ENCODE data around the gene DEK. TPM values are rescaled to one million over a fixed set of nuclear protein-coding genes. Genes with fewer than 3 reads are reported as not detected.
A peak's percentile ranks its signal among the peaks of the same experiment; 100 is the strongest.

The DEK gene
- total and polyA plus RNA-seq, 2 of the 13 experiments (the other 11 are each of a cell fraction or from before 2014, with no cell fraction given): 53.2 to 276 TPM

GRCh38 chr6:18262702-18263417, 1.5 kb downstream of the DEK start (continued):
- TF ChIP-seq CSRNP1 (CRISPR knock-in tag; IDR thresholded peaks at IDR 0.05): no peak
- no peak for TF ChIP-seq ZNF781 (CRISPR knock-in tag; IDR thresholded peaks at IDR 0.05; ENCODE audit: borderline replicate concordance, not compliant biosample characterization)
- TF ChIP-seq RORA (CRISPR knock-in tag; IDR thresholded peaks at IDR 0.05): no peak
- peak; percentile 39 for TF ChIP-seq SAP130 (CRISPR knock-in tag; IDR thresholded peaks at IDR 0.05; ENCODE audit: low read depth)
- peak; percentile 8; the same call in 1 of the 2 replicates for TF ChIP-seq MED1 (CRISPR knock-in tag; IDR thresholded peaks at IDR 0.05)
- no peak for TF ChIP-seq ZNF629 (CRISPR knock-in tag; conservative IDR thresholded peaks at IDR 0.05)
- no peak for TF ChIP-seq FOSL2 (CRISPR knock-in tag; IDR thresholded peaks at IDR 0.05)
- no peak for TF ChIP-seq ZFP90 (CRISPR knock-in tag; IDR thresholded peaks at IDR 0.05; ENCODE audit: borderline replicate concordance)
- TF ChIP-seq ZNF800 (CRISPR knock-in tag; IDR thresholded peaks at IDR 0.05): 0 out of 2 replicates have a peak, but pooled peaks have one; percentile 19
- no peak for TF ChIP-seq CC2D1A (CRISPR knock-in tag; IDR thresholded peaks at IDR 0.05)
- no peak for TF ChIP-seq PPARG (CRISPR knock-in tag; conservative IDR thresholded peaks at IDR 0.05)
- no peak for TF ChIP-seq TCF7 (IDR thresholded peaks at IDR 0.05; ENCODE audit: low read depth)
- TF ChIP-seq ZSCAN25 (CRISPR knock-in tag; IDR thresholded peaks at IDR 0.05): 0 out of 2 replicates have a peak, but pooled peaks have one; percentile 27
- 0 out of 2 replicates have a peak, but pooled peaks have one; percentile 46 for TF ChIP-seq SNAPC4 (CRISPR knock-in tag; IDR thresholded peaks at IDR 0.05)
- 0 out of 2 replicates have a peak, but pooled peaks have one; percentile 25 for TF ChIP-seq KLF12 (CRISPR knock-in tag; IDR thresholded peaks at IDR 0.05; ENCODE audit: borderline replicate concordance)
- no peak for TF ChIP-seq ZBTB33 (CRISPR knock-in tag; IDR thresholded peaks at IDR 0.05)
- no peak for TF ChIP-seq ZBTB37 (CRISPR knock-in tag; IDR thresholded peaks at IDR 0.05)
